ENCODE measurements around the gene VN1R5.

VN1R5 gene

DNA sequence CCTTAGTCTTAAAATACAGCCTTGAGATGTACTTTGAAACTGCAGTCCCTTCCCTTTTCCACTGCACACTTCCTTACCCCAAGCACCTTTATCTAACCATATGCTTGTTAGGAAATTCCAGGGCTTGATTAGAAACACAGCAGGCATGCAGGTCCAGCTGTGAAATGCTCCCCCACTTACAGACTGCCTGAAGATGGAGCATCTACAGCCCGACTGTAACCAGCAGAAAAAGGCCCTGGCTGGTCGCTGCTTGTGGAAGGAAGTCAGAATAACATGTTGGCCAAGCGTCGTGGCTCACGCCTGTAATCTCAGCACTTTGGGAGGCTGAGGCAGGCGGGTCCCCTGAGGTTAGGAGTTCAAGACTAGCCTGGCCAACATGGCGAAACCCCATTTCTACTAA, 37.2 kb downstream of the VN1R5 start:
- in situ Hi-C loops (cut with MboI; ENCODE audit: low sequenced_read_pairs, unreplicated experiment): no loop called here
- TF ChIP-seq, protein P1, sequence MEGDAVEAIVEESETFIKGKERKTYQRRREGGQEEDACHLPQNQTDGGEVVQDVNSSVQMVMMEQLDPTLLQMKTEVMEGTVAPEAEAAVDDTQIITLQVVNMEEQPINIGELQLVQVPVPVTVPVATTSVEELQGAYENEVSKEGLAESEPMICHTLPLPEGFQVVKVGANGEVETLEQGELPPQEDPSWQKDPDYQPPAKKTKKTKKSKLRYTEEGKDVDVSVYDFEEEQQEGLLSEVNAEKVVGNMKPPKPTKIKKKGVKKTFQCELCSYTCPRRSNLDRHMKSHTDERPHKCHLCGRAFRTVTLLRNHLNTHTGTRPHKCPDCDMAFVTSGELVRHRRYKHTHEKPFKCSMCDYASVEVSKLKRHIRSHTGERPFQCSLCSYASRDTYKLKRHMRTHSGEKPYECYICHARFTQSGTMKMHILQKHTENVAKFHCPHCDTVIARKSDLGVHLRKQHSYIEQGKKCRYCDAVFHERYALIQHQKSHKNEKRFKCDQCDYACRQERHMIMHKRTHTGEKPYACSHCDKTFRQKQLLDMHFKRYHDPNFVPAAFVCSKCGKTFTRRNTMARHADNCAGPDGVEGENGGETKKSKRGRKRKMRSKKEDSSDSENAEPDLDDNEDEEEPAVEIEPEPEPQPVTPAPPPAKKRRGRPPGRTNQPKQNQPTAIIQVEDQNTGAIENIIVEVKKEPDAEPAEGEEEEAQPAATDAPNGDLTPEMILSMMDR (IDR thresholded peaks at IDR 0.05; ENCODE audit: borderline replicate concordance, control extremely low read depth, extremely low read depth, insufficient read depth, missing control alignments): no peak

GRCh38 chr1:247294282-247294681, 38.4 kb downstream of the VN1R5 start:
- TF ChIP-seq, protein P1 (IDR thresholded peaks at IDR 0.05; ENCODE audit: borderline replicate concordance, control extremely low read depth, extremely low read depth, insufficient read depth, missing control alignments): no peak
- no peak for DNase-seq (ENCODE audit: low spot score)
- in situ Hi-C loops (cut with MboI; ENCODE audit: low sequenced_read_pairs, unreplicated experiment): no loop called here

More for the DNA sequence above, 37.2 kb downstream of the VN1R5 start:
- DNase-seq (ENCODE audit: low spot score): no peak

GRCh38 chr1:247295274-247295684, 39.4 kb downstream of the VN1R5 start:
- TF ChIP-seq, protein P1 (IDR thresholded peaks at IDR 0.05; ENCODE audit: borderline replicate concordance, control extremely low read depth, extremely low read depth, insufficient read depth, missing control alignments): no peak
- in situ Hi-C loops (cut with MboI; ENCODE audit: low sequenced_read_pairs, unreplicated experiment): no loop called here
- DNase-seq (ENCODE audit: low spot score): no peak

DNA sequence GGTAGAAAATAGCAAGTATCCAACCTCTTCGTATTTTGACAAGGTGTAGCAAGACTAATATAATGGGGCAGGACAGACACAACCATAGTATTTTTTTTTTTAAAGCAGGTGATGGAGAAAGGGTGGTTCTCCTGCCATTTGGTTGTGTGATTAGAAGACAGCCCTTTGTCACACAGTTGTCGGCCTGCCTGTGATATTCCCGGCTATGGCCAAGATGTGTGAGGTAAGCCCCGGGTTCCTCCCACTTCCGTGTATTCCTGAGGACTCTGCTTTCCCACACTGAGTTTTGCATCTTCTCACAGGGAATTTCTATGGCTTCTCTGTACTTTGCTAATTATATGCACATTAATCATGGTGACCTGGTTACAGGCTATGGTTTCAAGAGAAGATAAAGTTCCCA, 39.9 kb downstream of the VN1R5 start:
- TF ChIP-seq, protein P1 (IDR thresholded peaks at IDR 0.05; ENCODE audit: borderline replicate concordance, control extremely low read depth, extremely low read depth, insufficient read depth, missing control alignments): no peak
- in situ Hi-C loops (cut with MboI; ENCODE audit: low sequenced_read_pairs, unreplicated experiment): no loop called here
- no peak for DNase-seq (ENCODE audit: low spot score)

- in situ Hi-C loops (cut with MboI; ENCODE audit: low sequenced_read_pairs, unreplicated experiment): no loop called here
- DNase-seq (ENCODE audit: low spot score): no peak
- TF ChIP-seq, protein P1 (IDR thresholded peaks at IDR 0.05; ENCODE audit: borderline replicate concordance, control extremely low read depth, extremely low read depth, insufficient read depth, missing control alignments): no peak
These were observed 40.8 kb downstream of the VN1R5 start for GRCh38 chr1:247296599-247297180.

GRCh38 chr1:247297263-247298123, 41.6 kb downstream of the VN1R5 start:
- in situ Hi-C loops (cut with MboI; ENCODE audit: low sequenced_read_pairs, unreplicated experiment): no loop called here
- TF ChIP-seq, protein P1 (IDR thresholded peaks at IDR 0.05; ENCODE audit: borderline replicate concordance, control extremely low read depth, extremely low read depth, insufficient read depth, missing control alignments): no peak
- no peak for DNase-seq (ENCODE audit: low spot score)
